HG03108 (cell line): ENCODE data around the gene NAGPA.
"Not testable (repeated sequence)": the region's sequence is repeated elsewhere in the genome, so short reads cannot be mapped to it uniquely, and the experiment has no call there.

ENCODE experiments used
- ATAC-seq: cut with Tn5 transposase; IDR thresholded peaks from one replicate; pipeline ENCODE4 v1.9.1; 2021; ENCODE audit warnings: moderate library complexity; ENCODE audit not compliant: unreplicated experiment

NAGPA gene

DNA sequence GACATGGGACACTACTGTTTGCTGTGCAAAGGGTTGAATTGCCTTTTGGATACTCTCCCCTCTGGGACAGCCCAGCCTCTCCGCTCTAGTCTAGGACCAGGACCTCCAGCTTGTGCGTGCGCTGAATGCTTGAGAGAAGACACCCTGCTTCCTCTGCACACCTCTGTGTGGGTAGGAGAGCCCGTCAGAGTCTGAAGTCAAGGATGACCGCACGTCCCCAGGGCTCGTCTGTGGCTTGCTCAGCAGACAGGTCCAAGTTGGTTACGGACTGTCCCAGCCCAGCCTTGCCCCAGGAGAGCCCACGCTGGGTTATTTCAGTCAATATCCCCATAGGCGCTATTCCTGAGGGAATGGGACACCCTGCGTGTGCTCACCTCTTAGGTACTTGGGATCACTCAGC, 28.3 kb upstream of the NAGPA start:
- no peak for ATAC-seq

DNA sequence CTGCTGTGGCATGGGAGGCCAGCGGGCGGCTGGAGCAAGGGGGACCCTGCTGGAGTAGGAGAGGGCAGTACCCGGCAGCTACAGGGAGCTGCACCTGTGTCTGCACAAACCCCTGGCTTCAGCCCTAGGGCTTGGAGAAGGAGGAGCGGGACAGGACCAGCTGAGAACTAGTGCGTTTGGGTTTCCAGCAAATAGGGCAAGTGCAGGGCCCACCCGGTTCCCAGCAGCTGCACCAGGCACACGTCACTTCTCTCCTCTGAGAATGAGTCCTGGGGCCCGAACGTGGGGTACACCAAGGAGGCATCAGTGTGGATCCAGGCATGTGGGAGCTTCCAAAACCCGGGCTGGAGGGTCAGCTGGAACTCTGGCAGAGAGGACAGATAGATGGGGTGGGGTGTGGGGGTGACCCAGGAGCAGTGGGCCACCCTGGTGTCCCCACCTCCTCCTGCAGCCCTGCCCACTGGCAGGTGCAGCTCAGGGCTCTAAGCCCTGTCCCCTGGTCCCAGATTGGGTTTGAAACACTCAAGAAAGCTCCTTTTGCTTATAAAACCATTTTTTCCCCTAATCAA, 26.4 kb upstream of the NAGPA start:
- ATAC-seq: no peak

DNA sequence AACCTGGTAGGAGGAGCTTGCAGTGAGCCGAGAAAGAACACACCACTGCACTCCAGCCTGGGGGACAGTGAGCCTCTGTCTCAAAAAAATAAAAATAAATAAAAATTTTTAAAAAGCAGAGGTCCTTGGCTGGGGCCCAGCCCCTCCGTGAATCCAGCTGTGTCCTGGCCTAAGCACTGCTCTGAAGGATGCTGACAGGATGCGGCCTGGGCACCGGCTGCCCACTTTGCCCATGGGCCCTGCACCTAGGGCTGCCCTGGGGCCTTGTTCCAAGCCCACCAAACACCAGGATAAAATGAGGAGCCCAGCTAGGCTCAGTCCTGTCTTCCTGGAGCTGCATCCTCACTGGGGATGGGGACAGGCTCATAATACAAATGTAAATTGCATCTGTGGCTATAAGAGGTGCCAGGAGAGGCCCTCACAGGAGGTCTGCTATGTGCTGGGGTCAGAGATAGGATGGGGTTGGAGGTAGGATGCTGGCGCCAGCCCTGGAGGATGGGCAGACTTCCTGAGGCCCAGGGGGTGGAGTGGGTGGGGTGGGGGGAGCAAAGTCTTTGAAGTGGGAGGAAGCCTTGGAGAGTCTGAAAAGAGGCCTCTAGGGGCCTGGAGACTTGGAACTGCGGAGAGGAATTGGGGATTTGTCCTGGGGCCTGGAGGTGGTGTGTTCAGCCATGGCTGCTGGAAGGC, 25.8 kb upstream of the NAGPA start:
- no peak for ATAC-seq

DNA sequence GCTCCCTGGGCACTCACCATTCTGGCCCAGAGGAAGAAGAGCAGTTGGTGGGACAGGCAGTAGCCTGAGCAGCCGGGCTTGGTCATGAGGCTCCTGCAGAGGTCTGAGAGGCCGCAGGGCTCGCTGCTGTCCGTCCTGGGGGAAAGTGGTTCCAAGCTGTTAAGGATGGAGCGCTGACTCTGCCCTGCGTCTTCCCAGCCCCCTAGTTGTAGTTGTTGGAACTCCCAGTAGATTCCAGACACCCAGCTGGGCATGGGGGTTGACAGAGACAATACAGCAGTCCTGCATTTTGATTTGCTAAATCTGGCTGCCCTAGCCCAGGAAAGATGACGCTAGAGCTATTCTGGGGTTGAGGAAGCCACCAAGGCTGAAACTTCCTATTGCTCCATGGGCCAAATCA, 24.7 kb upstream of the NAGPA start:
- ATAC-seq: no peak

DNA sequence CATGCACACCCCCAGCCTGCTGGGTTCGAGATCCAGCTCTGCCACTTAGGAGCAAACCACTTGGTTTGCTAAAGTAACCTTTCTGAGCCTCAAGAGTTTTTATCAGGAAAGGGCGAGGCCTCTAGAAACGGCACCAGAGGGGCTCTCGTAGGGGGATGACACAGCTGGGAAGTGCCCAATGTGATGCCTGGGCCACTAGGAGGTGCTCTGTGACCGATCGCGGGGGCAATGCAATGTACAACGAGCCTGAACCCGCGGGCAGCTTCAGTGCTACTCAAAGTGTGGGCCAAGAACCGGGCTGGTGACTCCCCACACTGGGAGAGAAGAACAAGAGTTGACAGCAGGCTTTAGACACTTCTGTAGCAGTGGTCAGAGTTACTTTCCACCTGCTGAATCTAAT, 22.6 kb upstream of the NAGPA start:
- ATAC-seq: no peak

DNA sequence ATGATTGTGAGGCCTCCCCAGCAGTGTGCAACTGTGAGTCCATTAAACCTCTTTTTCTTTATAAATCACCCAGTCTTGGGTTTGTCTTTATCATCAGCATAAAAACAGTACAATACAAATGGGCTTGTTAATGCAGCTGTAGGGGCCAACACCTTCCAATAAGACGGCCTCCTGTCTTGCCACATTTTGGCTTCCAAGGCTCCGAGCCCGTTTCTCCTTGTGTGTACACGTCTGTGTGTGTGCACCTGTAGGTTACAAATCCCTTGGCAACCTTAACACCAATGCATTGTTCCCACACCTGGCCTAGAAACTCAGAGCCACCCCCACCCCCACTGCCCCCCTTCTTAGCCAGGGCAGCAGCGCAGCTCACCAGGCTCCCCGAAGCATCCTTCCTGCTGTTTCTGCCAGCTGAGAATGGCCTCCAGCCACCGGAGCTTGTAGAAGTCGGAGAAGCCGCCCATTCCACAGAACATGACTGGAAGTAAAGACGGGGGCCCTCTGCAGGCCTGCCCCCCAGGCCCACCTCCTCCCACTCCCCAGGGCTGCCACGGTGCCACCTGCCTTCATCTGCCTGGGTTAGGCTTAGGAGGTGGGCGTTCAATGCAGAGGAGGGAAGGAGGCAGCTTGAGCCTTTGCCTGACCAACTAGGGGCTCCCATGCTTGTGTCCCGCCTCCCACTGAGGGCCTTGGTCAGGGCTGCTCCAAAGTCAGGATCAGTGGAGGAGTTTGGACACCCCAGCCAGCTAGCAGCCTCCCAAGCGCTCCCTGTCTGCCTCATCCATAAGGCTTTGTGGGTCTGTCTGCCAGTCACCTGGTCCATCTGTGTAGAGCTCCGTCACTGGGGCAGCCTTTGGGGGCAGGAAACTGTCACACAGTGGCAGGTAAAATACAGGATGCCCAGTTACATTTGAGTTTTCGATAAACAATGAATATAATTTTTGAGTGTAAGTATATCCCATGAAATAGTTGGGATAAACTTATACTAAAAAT, 21.4 kb upstream of the NAGPA start:
- ATAC-seq: no peak

DNA sequence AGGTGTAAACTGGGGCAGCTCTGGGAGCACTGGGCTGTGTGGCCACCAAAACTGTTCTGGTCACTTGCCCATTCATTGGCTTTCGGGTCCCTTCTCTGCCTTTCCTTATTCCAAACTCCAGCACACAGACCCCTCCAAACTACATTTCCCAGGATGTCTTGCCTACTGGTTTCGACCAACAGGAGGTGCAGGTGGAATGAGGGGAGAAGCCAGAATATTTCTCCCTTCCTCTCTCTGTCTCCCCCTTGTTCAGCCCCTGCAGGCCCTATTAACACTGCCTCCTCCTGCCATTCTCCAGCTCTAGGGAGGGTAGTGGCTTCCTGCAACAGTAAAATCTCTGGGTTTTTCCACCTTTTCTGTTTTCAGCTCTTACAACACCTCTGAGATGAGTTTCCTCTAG, 13.2 kb upstream of the NAGPA start:
- ATAC-seq: no peak

DNA sequence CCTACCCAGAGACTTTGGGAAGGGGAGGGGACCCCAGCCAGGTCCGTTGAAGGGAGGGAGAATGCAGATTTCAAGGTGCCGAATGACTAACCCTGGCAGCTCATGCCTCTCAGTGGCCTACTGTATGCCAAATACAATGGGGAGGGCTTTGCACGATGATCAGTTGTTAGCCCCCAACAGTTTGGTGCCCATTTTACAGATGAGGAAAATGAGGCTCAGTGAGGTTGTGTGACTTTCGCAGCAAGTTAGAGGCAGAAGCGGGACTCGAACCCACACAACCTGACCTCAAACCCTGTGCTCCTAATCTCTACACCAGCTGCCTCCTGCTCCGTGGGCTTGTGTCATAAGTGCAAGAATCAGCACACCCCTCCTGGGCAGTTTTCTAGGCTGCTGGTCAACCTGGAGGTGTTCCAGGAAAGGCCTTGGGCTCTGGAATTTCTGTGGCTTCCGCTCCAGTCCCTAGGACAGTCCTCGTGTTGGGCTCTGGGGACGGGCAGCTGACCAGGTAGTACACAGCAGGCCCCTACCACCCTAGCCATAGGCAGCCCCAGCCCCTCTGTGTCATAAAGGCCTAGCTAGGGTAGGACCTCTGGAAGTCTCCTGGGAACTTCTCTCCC, 11.9 kb upstream of the NAGPA start:
- no peak for ATAC-seq

DNA sequence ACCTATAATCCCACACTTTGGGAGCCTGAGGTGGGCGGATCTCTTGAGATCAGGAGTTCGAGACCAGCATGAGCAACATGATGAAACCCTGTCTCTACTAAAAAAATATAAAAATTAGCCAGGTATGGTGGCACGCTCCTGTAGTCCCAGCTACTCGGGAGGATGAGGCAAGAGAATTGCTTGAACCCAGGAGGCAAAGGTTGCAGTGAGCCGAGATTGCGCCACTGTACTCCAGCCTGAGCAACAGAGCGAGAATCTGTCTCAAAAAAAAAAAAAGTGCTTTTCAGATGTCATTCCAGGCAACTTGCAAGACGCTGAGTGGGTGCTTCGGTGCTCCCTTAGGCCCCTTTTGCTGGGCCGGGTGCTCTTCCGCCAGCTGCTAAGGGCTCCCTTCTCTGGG, 10.8 kb upstream of the NAGPA start:
- ATAC-seq: not testable (repeated sequence)

DNA sequence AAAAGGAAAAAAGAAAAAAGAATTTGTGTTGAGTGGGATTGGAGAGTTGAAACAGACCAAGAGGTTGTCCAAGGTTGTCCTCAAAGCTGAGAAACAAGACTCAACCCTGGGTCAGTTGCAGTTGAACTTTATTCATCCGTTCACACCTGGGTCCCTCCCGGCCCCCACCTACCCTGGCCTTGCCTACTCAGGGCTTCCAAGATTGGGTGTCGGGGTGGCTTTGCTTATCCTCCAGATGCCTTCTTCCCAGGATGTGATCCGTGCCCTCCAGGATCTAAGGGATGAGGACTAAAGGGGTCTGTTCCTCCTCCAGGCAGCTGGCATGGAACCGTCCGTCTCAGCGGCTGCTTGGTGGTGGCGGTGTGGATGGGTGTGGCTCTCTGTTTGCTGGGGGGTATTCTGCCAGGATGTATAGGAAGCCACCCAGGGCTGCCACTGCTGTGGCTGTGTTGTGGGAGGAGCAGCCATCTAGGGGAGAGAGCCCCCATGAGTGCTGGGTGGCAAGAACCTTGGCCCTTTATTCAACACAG, 10.3 kb upstream of the NAGPA start:
- ATAC-seq: no peak

DNA sequence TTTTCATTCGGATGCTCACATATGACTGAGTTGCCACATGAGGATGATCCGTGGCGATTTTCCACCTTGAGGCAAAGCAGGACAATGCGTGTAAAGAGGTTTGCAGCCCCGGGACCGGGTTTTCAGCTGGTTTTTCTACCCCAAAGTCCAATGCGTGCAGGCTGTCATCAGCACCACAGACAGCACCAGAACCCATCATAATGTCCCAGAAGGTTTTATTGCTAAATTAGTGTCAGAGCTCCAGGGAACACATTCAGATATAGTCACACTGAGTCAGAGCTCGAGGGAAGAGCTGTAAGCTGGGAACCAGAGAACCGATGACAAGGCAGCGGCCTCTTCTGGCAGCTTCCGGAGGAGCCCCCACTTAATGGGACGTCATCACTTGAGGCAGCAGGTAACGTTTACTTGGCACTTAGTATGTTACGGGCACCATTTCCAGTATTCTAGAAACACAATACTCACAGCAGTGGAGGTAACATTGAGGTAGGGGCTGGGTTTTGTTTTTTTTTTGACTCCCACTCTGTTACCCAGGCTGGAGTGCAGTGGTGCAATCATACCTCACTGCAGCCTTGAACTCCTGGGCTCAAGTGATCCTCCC, 8.9 kb upstream of the NAGPA start:
- no peak for ATAC-seq

DNA sequence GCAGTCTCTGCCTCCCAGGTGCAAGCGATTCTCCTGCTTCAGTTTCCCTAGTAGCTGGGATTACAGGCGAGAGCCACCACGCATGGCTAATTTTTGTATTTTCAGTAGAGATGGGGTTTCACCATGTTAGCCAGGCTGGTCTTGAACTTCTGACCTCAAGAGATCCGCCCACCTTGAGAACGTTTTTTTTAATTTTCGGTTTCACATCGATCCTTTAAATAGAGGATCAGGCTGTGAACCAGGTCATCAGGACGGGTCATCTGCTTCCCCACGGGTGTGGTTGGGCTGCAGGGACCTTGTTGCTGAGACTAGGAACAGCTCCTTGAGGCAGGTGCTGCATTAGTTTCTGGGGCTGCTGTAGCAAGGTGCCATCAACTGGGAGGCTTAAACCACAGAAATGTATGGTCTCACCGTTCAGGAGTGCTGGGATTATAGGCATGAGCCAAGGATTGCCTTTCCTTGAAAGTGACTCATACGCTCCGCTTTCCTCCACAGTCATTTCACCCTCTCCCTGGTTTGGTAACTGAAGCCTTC, 7.9 kb upstream of the NAGPA start:
- no peak for ATAC-seq

DNA sequence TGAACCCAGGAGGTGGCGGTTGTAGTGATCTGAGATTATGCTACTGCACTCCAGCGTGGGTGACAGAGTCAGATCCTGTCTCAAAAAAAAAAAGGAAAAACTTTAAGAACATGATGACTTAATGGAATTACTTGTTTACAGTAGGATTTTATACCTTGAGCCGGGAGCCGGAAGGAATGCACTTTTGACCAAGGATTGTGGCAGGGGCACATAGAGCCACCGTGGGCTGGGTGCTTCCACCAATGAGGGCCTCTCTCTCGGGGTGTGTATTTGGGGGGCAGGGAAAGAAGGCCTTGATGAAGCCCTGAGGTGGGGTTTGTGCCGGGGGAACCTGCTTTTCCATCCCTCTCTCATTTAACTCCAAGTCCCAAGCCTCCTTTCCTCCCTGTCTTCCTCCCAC, 6.7 kb upstream of the NAGPA start:
- ATAC-seq: no peak

DNA sequence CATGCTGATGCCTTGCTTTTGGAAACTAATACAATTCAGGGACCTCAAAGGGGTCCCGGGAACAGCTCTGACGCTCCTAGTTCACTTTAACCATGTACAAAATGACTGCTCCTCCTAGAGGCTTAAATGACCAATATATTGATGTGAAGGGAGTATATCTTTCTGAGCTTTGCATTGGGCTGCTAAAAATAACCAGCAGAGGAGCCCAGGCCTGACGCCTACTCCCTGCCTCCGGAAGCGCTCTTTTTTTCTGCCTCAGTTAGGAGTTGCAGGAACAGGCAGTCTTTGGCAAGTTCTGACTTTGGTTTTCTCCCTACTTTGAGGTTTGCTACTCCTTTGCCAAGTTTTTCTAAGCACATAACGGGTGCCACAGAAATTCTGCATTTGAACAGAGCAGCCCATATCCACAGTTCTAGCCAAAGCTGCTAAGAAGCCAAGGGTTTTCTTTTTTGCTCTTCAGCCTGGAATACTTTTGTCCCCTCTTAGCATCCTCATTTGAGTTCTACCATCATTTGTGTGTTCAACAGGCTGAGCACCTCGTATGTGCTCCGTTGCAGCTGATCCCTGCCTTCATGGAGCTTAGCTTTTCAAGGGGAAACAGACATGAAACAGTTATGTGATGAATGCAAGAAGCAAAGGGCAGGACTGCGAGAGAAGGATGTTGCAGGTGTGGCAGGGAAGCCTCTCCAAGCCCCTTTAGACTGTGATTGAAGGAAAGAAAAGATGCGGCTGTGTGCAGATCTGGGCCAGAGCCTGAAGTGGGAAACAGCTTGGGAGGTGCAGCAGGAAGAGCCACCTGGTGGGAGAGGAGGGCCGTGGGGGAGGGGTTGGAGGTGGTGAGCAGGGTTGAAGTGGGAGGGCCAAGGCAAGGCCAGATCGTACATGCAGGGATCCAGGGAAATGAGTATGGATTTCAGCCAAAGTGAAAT, 2.8 kb upstream of the NAGPA start:
- ATAC-seq: no peak

DNA sequence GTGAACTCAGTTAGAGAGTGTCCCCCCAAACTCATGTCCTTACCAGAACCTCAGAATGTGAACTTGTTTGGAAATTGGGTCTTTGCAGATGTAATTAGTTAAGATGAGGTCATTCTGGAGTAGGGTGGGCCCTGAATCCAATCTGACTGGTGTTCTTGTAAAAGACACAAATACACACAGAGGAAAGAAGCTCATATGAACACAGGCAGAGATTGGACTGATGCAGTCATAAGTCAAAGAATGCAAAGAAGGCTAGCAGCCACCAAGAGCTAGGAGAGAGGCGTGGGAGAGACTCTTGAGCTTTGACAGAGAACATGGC, 2.1 kb upstream of the NAGPA start:
- ATAC-seq: no peak

DNA sequence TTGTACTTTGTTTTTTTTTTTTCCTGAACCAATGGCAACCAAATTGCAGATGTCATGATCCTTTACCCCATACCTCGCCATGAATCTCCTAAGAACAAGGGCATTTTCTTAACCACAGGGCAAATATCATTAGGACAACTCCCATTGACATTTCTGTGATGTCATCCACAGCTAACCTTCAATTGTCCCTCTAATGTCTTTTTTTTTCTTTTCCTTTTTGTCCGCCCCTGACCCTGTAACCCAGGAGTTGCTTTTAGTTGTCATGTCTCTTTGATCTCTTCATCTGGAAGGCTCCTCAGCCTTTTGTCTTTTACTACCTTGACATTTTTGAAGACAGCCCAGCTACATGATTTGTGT, 410 bp upstream of the NAGPA start:
- ATAC-seq: no peak

DNA sequence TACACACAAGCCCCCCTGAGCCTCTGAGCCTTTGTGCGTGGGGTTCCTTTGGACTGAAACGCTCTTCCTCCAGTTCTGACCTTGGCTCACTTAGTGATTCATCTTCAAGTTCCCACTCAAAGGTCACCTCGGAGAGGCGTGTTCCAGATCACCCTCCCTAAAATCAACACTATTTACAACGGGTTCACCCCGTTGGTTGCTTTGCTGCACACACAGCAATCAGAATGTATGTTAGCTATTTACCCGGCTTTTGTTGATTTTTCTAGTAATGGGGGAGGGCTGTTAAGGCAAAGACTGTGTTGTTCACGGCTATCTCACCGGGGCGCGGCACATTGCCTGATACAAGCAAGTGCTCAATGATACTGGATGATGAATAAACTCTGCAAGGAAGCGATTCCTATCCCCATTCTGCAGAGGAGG, 977 bp downstream of the NAGPA start:
- ATAC-seq: no peak

DNA sequence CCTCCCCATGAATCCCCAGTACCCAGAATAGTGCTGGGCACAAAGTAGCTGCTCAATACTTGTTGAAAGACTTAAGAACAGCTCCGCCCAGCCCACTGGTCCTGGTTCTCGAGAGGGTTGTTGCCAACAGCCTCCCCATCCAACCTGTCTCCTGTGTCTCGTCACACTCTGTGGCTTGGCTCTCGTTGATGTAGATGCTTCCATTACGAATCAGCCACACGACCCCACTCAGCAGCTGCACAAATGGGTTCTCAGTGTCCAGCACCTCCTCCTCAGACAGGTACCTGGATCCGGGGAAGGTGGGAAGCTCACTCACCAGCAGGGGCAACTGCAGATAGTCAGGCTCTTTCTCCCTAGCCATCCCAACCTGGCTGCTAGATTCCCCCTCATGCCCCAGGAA, 2.1 kb downstream of the NAGPA start:
- no peak for ATAC-seq

DNA sequence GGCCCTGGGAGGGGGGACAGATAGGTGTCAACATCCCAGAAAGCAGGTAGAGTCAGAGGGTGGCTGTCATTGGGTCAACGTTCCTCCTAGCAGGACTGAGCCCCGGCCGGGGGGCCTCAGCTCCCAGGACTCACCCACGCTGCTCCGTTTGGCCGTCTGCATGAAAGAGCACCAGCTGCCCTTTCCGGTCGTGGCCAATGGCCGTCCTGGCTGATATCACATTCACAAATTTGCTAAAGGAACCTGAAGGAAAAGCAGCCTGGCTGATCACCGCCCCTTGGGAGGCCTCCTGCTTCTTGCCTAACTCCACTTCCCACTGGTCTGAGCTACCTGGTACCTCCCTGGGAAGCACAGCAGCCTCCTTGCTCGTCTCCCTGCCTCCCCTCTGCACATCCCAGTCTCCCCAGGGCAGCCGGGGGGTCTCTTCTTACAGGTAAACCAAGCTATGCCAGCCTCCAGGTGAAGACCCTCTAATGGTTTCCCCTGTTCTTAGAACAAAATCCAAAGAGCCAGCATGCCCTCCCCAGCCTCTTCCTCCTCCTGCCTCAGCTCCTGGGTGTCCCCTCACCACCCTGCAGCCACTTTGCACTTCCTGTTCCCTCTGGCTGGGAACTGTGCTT, 3.4 kb downstream of the NAGPA start:
- ATAC-seq: no peak
